Tongue (tissue), 1 donor: ENCODE results near the gene MCEMP1. TPM values are rescaled to one million over a fixed set of nuclear protein-coding genes. Genes with fewer than 3 reads are reported as not detected.

Experiments
- total RNA-seq: library from RNA; depleted of rRNA; stranded (reverse); fragments of >200 nt; gene quantifications from one replicate; pipeline ENCODE4 v1.2.3, GENCODE V29; 2014

Gene MCEMP1
- total RNA-seq, 1 donor from 2014 or later = not detected

Other genes with a start within 250 kb of the MCEMP1 start
- gene PEX11G, start 188.1 kb upstream of the MCEMP1 start, total RNA-seq = 6.1 TPM
- 24.2 TPM for gene ZNF358, start 161.0 kb upstream of the MCEMP1 start, total RNA-seq
- 4.2 TPM for gene MCOLN1, start 154.5 kb upstream of the MCEMP1 start, total RNA-seq
- gene PNPLA6, start 141.4 kb upstream of the MCEMP1 start, total RNA-seq = 43.5 TPM
- gene CAMSAP3, start 81.2 kb upstream of the MCEMP1 start, total RNA-seq = 7.0 TPM
- gene XAB2, start 47.5 kb upstream of the MCEMP1 start, total RNA-seq = 32.7 TPM
- gene PET100, start 47.3 kb upstream of the MCEMP1 start, total RNA-seq = 20.4 TPM
- gene PCP2, start 43.4 kb upstream of the MCEMP1 start, total RNA-seq = not detected
- 19.1 TPM for gene STXBP2, start 40.0 kb upstream of the MCEMP1 start, total RNA-seq
- gene RETN, start 8.0 kb upstream of the MCEMP1 start, total RNA-seq = 1.5 TPM
- gene TRAPPC5, start 3.7 kb downstream of the MCEMP1 start, total RNA-seq = 26.7 TPM
- not detected for gene FCER2, start 25.0 kb downstream of the MCEMP1 start, total RNA-seq
- not detected for gene CLEC4G, start 55.0 kb downstream of the MCEMP1 start, total RNA-seq
- 2.7 TPM for gene CD209, start 70.4 kb downstream of the MCEMP1 start, total RNA-seq
- gene CLEC4M, start 86.2 kb downstream of the MCEMP1 start, total RNA-seq = not detected
- gene EVI5L, start 153.1 kb downstream of the MCEMP1 start, total RNA-seq = 16.0 TPM
- 0.92 TPM for gene PRR36, start 197.3 kb downstream of the MCEMP1 start, total RNA-seq
- gene LRRC8E, start 211.4 kb downstream of the MCEMP1 start, total RNA-seq = 3.8 TPM
- 11.8 TPM for gene MAP2K7, start 226.8 kb downstream of the MCEMP1 start, total RNA-seq
- not detected for gene TGFBR3L, start 237.7 kb downstream of the MCEMP1 start, total RNA-seq
- 8.2 TPM for gene SNAPC2, start 243.2 kb downstream of the MCEMP1 start, total RNA-seq
- gene CTXN1, start 249.0 kb downstream of the MCEMP1 start, total RNA-seq = 0.31 TPM